ENCODE measurements around the gene TUT4.

Gene TUT4

GRCh38 chr1:52502789-52503188, 50.1 kb downstream of the TUT4 start:
- no peak for TF ChIP-seq CTCF (IDR thresholded peaks at IDR 0.05; ENCODE audit: control extremely low read depth, extremely low read depth, low read depth, missing control alignments)
- DNase-seq (ENCODE audit: extremely low spot score), result no peak
- ChIA-PET POLR2A (no interaction called here), CTCF (interaction anchor here (1.1 to 1.5 kb wide), 3 partner anchors 13 to 16 kb away, joined by 3 to 4 read pairs (median 3); no protein-coding TSS in a partner anchor)

- CTCF ChIA-PET, result no interaction called here
- DNase-seq (ENCODE audit: extremely low spot score), result no peak
- POLR2A ChIA-PET, result no interaction called here
- TF ChIP-seq CTCF (IDR thresholded peaks at IDR 0.05; ENCODE audit: control extremely low read depth, extremely low read depth, low read depth, missing control alignments), result no peak
Observed at GRCh38 chr1:52487632-52488031, 65.3 kb downstream of the TUT4 start.

GRCh38 chr1:52482326-52483004, 70.4 kb downstream of the TUT4 start:
- POLR2A ChIA-PET, result no interaction called here
- no peak for DNase-seq (ENCODE audit: extremely low spot score)
- no peak for TF ChIP-seq CTCF (IDR thresholded peaks at IDR 0.05; ENCODE audit: control extremely low read depth, extremely low read depth, low read depth, missing control alignments)
- CTCF ChIA-PET, result interaction anchor here (1.4 kb wide), 1 partner anchor 10 kb away, joined by 3 read pairs; no protein-coding TSS in a partner anchor

- DNase-seq (ENCODE audit: extremely low spot score), result no peak
- no peak for TF ChIP-seq CTCF (IDR thresholded peaks at IDR 0.05; ENCODE audit: control extremely low read depth, extremely low read depth, low read depth, missing control alignments)
- POLR2A ChIA-PET, result no interaction called here
- CTCF ChIA-PET, result no interaction called here
Observed at GRCh38 chr1:52479076-52479475, 73.8 kb downstream of the TUT4 start.

- DNase-seq (ENCODE audit: extremely low spot score), result no peak
- ChIA-PET CTCF (interaction anchor here (1.0 kb wide), 1 partner anchor 13 kb away, joined by 3 read pairs; no protein-coding TSS in a partner anchor), POLR2A (no interaction called here)
- TF ChIP-seq CTCF (IDR thresholded peaks at IDR 0.05; ENCODE audit: control extremely low read depth, extremely low read depth, low read depth, missing control alignments), result no peak
Observed at GRCh38 chr1:52477876-52478275, 75.0 kb downstream of the TUT4 start.

GRCh38 chr1:52476943-52477342, 75.9 kb downstream of the TUT4 start:
- ChIA-PET POLR2A (no interaction called here), CTCF (interaction anchor here (1.0 kb wide), 1 partner anchor 14 kb away, joined by 3 read pairs; no protein-coding TSS in a partner anchor)
- TF ChIP-seq CTCF (IDR thresholded peaks at IDR 0.05; ENCODE audit: control extremely low read depth, extremely low read depth, low read depth, missing control alignments), result no peak
- no peak for DNase-seq (ENCODE audit: extremely low spot score)
